IPS-NIHi7 (cell line): ENCODE data around the gene LIN37.

Experiments
- DNase-seq: peaks from one replicate; pipeline ENCODE4 v3.0.0; 2012; ENCODE audit warnings: mixed read lengths; ENCODE audit errors: extremely low spot score

Gene LIN37

DNA sequence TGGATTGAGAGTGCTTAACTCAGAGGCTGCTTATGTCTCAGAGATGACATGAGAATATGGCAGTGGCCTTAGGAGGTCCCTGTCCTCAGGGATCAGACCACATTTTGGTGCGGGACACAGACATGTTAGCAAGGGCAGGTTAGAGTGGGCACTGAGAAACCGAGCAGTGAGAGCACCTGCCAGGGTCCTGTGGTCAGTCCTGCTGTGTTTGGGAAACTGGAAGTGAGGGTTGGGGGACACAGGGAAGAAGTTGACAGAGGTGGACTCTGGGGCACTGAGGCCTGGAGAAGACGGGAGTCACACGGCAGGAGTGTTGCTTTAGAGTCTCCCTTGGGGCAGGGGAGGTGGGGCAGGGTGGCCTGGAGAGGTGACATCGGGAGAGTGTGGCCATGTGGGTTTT lies 13.5 kb upstream of the LIN37 start:
- no peak for DNase-seq

- DNase-seq = no peak
These were observed 11.2 kb upstream of the LIN37 start for GRCh38 chr19:35736913-35737886.

- DNase-seq = no peak
These were observed 10.1 kb upstream of the LIN37 start for GRCh38 chr19:35738021-35738886.

GRCh38 chr19:35738887-35739229 lies 9.5 kb upstream of the LIN37 start:
- no peak for DNase-seq

GRCh38 chr19:35739275-35740107 lies 8.9 kb upstream of the LIN37 start:
- no peak for DNase-seq

DNA sequence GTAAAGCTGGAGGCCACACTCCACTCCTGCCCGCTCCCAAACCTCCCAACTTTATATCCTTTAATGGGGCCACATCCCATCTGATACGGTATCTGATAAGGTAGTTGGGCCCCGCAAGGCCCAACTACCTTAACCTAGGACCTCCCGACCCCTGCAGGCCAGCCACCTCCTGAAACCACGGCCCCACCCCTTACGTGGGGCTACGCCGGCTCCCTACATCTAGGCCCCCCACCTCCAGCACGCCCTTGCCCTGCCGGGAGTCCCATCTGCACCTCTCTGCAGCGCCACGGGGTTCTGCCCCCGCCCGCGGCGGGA lies 8.3 kb upstream of the LIN37 start:
- DNase-seq = no peak

DNA sequence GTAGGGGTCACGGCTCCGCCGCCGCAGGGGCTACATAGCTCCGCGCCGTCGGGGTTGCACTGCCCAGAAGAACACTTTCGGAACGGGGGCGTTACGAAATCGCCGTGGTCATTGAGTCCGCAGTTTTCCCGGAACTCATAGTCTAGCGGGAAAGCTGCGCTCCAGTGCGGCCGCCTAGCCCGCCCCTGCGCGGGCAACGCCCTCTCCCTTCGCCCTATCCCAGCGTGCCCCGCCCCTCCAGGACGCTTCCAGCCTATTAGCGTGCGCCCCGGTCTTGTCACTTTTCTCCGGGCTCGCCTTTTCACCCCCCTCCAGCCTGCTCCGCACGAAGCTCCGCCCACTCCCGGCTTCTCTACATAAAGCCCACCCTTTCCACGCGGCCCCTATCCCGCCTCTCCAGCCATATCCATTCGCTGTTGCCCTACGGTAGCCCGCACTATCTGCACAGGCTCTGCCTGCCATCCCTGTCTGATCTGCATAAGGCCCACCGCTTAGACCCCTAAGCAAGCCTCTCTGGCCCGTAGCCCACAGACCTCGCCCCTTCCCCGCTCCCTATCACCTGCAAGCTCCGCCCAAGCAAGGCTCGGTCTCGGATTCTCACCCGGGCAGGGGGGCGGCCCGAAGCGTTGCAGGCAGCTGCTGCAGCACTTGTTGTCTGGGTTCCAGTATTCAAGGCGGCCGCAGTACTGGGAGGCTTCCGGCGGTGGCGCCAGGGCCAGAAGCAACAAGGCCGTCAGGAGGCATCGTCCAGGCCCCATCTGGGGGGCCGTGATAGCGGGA lies 7.8 kb upstream of the LIN37 start:
- DNase-seq = peak; percentile 100

DNA sequence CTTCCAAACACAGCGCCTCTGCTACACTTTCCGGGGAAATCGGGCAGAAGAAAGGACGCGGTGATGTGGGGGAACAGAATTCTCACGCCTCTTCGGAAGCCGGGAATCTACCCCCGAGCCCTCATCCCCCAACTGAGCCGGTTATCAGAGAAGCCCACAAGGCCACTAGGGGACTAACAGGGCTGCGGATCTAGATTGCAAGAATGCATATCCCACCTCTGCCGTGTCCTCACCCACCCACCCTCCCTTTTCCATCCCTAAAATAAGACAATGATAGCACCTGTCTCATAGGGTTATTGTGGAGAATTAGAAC lies 7.2 kb upstream of the LIN37 start:
- DNase-seq = no peak

- DNase-seq = no peak
These were observed 6.2 kb upstream of the LIN37 start, which contains the start of gene IGFLR1 for GRCh38 chr19:35742121-35742724. TSS of gene IGFLR1 (minus strand) at chr19:35742452. CDS start at chr19:35741180, 1,272 bp downstream.

- no peak for DNase-seq
These were observed 4.5 kb upstream of the LIN37 start for GRCh38 chr19:35743640-35744429.

DNA sequence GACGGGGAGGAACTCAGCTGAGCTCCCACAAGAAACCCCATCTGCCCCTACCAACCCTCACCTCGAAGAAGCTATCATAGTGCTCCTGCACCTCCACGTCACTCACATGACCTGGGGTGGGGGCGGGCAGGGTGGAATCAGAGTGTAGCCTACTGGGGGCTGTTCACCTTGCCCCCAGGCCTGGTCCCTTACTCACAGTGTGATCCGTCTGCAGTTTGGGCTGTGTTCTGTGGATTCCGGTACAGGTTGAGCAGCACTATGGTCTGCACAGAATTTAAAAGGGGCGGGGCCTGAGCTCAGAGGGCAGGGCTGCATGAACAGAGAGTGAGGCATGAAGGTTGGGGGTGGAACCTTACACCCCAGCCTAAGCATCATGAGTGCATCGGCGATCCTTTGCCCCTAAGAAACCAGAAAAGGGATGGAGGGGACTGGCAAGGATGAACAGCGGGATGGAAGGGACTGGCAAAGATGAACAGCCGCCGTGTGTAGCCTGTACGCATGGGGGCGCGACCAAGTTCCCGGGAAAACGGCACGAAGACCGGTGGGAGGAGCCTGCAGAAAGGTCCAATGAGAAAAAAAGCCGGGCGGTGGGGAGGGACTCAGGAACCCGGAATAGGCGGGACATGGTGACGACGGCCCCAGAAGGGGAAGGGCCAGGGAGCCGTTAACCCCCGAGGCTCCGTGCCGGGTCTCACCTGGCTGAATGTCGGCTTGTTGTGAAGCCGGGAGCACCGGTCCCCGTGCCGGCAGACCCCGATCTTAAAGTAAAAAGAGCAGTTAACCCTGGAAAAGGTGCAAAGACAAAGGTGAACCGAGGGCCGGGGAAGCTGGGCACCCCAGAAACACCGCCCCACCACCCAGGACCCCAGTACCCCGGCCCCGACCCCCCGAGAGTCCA lies 3.7 kb upstream of the LIN37 start:
- peak; percentile 81 for DNase-seq

GRCh38 chr19:35745328-35746086 lies 2.9 kb upstream of the LIN37 start, which contains the start of the genes PSENEN and U2AF1L4:
TSS of gene PSENEN (plus strand) at chr19:35745651. CDS start at chr19:35745931, 280 bp downstream.
TSS of gene U2AF1L4 (minus strand) at chr19:35745418. CDS start at chr19:35745391, 27 bp downstream.
- peak; percentile 84 for DNase-seq

GRCh38 chr19:35746087-35746462 lies 2.3 kb upstream of the LIN37 start:
- no peak for DNase-seq

GRCh38 chr19:35746531-35746930 lies 1.8 kb upstream of the LIN37 start:
- no peak for DNase-seq

DNA sequence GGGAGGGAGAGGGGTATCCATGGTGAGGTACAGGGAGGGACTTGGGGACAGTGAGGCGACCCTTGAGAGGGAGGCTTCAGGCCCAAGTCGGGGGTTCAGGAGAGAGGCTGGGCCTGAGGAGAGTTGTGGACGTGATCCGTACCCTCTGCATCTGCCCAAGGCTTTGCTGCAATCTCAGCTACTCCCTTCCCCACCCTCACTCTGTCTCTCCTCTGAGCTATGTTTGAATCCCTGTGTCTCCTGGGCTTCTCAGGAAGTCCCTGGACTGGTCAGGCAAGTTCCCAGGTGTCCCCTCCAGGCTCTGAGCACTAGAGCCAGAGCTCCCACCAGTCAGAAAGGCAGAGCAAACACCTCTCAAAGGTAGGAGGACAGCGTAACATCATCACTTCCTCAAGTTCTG lies 1.8 kb downstream of the LIN37 start:
- no peak for DNase-seq

DNA sequence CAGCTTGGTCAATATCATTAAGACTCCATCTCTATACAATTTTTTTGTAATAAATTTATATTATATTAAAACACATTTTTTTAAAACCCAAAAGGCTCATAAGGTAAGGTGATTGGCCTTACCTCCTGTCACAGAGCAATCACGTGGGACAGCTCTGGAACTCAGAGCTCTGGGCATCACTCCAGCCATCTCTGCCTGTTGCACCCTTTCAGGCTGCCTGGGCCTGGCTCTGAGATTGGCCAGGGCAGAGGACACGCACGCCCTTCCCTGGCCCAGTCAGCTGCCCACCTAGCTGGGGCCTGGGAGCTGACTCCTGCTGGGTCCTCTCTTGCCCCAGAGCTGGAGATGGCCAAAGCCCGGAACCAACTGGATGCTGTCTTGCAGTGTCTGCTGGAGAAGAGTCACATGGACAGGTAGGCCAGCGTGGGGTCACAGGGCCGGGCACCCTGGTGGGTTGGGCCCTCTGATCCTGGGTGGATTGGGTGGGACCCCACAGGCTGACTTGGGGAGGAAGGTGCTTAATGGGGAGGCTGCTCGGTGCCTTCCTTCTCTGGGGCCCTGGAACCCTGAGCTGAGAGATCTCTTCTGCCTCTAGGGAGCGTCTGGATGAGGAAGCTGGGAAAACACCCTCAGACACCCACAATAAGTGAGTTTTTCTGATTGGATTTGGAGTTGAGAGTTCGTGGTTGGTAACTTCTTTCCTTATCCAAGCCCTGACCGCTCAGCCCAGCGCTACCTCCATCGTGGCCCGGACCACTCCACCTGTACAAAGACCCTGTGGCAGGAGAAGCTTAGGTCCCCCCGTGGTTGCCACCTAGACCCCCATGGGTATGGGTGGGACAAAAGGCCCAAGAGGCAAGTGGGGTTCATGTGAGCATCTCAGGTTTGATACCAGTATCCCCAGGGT lies 3.7 kb downstream of the LIN37 start:
- no peak for DNase-seq

DNA sequence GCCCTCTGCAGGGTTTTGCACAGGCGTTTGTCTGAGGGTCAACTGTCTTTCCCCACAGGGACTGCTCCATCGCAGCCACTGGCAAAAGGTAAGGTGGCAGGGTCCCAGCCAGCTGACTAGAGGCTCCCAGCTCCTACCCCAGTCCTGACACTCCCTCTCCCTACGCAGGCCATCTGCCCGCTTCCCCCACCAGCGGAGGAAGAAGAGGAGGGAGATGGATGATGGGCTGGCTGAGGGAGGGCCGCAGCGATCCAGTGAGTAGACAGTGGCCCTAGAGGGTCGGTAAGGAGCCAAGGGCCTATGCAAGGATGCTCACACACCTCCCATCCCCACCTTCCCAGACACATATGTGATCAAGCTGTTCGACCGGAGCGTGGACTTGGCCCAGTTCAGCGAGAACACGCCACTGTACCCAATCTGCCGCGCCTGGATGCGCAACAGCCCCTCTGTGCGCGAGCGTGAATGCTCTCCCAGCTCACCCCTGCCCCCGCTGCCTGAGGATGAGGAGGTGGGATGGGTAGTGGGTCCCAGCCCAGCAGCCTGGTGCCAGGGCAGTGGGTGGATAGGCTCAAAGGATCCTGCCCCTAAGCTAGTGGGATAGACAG lies 4.5 kb downstream of the LIN37 start:
- no peak for DNase-seq
